K562 (cell line): ENCODE data around the gene RPH3AL. TPM values are rescaled to one million over a fixed set of nuclear protein-coding genes. Genes with fewer than 3 reads are reported as not detected.

Experiments used
- ATAC-seq: fragments of 200-7000 bp; cut with Tn5 transposase; 3 replicates; pipeline ENCODE4 v1.9.1; 2020; ENCODE audit warnings: moderate library complexity
- BruUV-seq: library from RNA; stranded (reverse); fragments of 400-500 nt; replicated peaks from 2 replicates; lab custom pipeline; 2021; lab: Mats Ljungman, UMichigan
- CTCF ChIA-PET: fragments of 300-600 bp; formaldehyde crosslinking; extraction: SDS; loops from one replicate; lab custom pipeline; 2021; ENCODE audit warnings: low intra/inter-chr PET ratio; lab: Yijun Ruan, JAX
- POLR2A ChIA-PET: fragments of 300-600, 350-650 bp; sonication (Branson Sonifier 250); formaldehyde crosslinking; extraction: SDS; loops from one replicate; lab custom pipeline; 2021; ENCODE audit warnings: antibody characterized with exemption, inconsistent platforms; lab: Yijun Ruan, JAX
- DNase-seq, 4 experiments: peaks; one replicate each; pipeline versions ENCODE4 v3.0.0 to v3.0.0-alpha.2; 2011 to 2018; ENCODE audit warnings: low spot score in 3 of 4, mixed read lengths in 3 of 4; ENCODE audit errors: extremely low read depth in 1 of 4
- FAIRE-seq: peaks from 2 replicates; lab custom pipeline; 2011; peaks lifted over from hg19 to GRCh38; lab: Jason Lieb, UNC
- H2AFZ ChIP-seq: 2 replicates; pipeline ENCODE4 v1.6.0; 2011; ENCODE audit warnings: low read depth, low read length, control low read depth, inconsistent platforms
- H3K27ac ChIP-seq: fragments of 200-600 bp; 3 replicates; pipeline ENCODE4 v1.8.0; 2011; ENCODE audit warnings: low read depth, mild to moderate bottlenecking, control low read depth, inconsistent platforms, low read length, moderate library complexity, mixed read lengths; ENCODE audit errors: extremely low read depth
- H3K27me3 ChIP-seq, 2 experiments: fragments of 300-600 bp in 1 of 2; 2 replicates in 1 of 2; 3 replicates in 1 of 2; pipeline versions ENCODE4 v1.6.0 to v1.8.0; 2011; ENCODE audit warnings: inconsistent platforms in 2 of 2, low read length in 2 of 2, mild to moderate bottlenecking in 1 of 2, mixed read lengths in 1 of 2, moderate library complexity in 1 of 2; ENCODE audit not compliant: control insufficient read depth in 2 of 2, insufficient read depth in 2 of 2
- H3K36me3 ChIP-seq: fragments of 300-600 bp; 3 replicates; pipeline ENCODE4 v1.8.0; 2011; ENCODE audit warnings: mild to moderate bottlenecking, low read length, inconsistent platforms; ENCODE audit not compliant: control insufficient read depth, insufficient read depth
- H3K4me1 ChIP-seq, 2 experiments: fragments of 200-600 bp in 1 of 2; replicated peaks in 1 of 2; 2 replicates in 1 of 2; 3 replicates in 1 of 2; pipeline versions ENCODE4 v1.5.1 to v1.8.0; 2011; ENCODE audit warnings: inconsistent platforms in 2 of 2, low read length in 2 of 2, mild to moderate bottlenecking in 1 of 2, mixed read lengths in 1 of 2, moderate library complexity in 1 of 2; ENCODE audit not compliant: control insufficient read depth in 2 of 2, insufficient read depth in 2 of 2
- H3K4me2 ChIP-seq: 2 replicates; pipeline ENCODE4 v1.6.1; 2011; ENCODE audit warnings: low read length, control low read depth, inconsistent platforms, mixed read lengths; ENCODE audit not compliant: insufficient read depth
- H3K4me3 ChIP-seq: fragments of 200-600 bp; sonication (generic), shearing (Covaris generic); 2 replicates; pipeline ENCODE4 v1.5.1; 2016; ENCODE audit warnings: control low read depth, inconsistent platforms
- H3K79me2 ChIP-seq: fragments of 200-600 bp; 3 replicates; pipeline ENCODE4 v1.8.0; 2011; ENCODE audit warnings: low read length, inconsistent platforms; ENCODE audit not compliant: control insufficient read depth, insufficient read depth
- H3K9ac ChIP-seq, 2 experiments: 2 replicates each; pipeline versions ENCODE4 v1.6.0 to v1.6.1; 2011; ENCODE audit warnings: low read depth in 2 of 2, low read length in 2 of 2, control low read depth in 1 of 2, inconsistent platforms in 1 of 2, mild to moderate bottlenecking in 1 of 2, mixed read lengths in 1 of 2; ENCODE audit not compliant: insufficient read depth in 1 of 2
- H3K9me1 ChIP-seq: one replicate; pipeline ENCODE4 v1.6.0; 2011; ENCODE audit warnings: inconsistent platforms, mild to moderate bottlenecking, low read length, moderate library complexity; ENCODE audit not compliant: control insufficient read depth, insufficient read depth
- H3K9me3 ChIP-seq: replicated peaks from 2 replicates; pipeline ENCODE4 v1.5.1; 2011; ENCODE audit warnings: low read depth, low read length, inconsistent platforms; ENCODE audit not compliant: control insufficient read depth, insufficient read depth
- H4K20me1 ChIP-seq: replicated peaks from 2 replicates; pipeline ENCODE4 v1.6.1; 2011; ENCODE audit warnings: low read length, inconsistent platforms, mixed read lengths; ENCODE audit not compliant: control insufficient read depth, insufficient read depth
- GABPB1 ChIP-seq: sonication (generic); formaldehyde crosslinking; IDR thresholded peaks from 2 replicates; pipeline ENCODE4 v1.8.0; 2022; ENCODE audit warnings: mild to moderate bottlenecking, missing genetic modification reagents
- HMGN3 ChIP-seq: IDR thresholded peaks from 2 replicates; pipeline ENCODE4 v1.6.1; 2011; ENCODE audit warnings: borderline replicate concordance, low read depth, mild to moderate bottlenecking, mixed read lengths, low read length; ENCODE audit not compliant: insufficient read length; ENCODE audit errors: extremely low read depth
- MAFG ChIP-seq: fragments of 450-650 bp; conservative IDR thresholded peaks from 2 replicates; pipeline ENCODE4 v1.6.1; 2016; ENCODE audit warnings: missing genetic modification characterization, missing compliant biosample characterization
- MTA3 ChIP-seq: fragments of 450-650 bp; formaldehyde crosslinking; IDR thresholded peaks from 2 replicates; pipeline ENCODE4 v1.6.1; 2017; ENCODE audit warnings: mild to moderate bottlenecking, borderline replicate concordance
- NUFIP1 ChIP-seq: fragments of 450-650 bp; IDR thresholded peaks from 2 replicates; pipeline ENCODE4 v1.6.1; 2018; ENCODE audit not compliant: partially characterized antibody
- SREBF2 ChIP-seq: sonication (generic); formaldehyde crosslinking; IDR thresholded peaks from 2 replicates; pipeline ENCODE4 v1.4.0; 2020; ENCODE audit warnings: mild to moderate bottlenecking, missing genetic modification reagents
- ZNF639 ChIP-seq, 2 experiments: fragments of 200-800 bp in 1 of 2; sonication (Bioruptor generic) in 1 of 2; sonication (generic) in 1 of 2; formaldehyde crosslinking in 1 of 2; IDR thresholded peaks in 1 of 2; conservative IDR thresholded peaks in 1 of 2; 2 replicates each; pipeline versions ENCODE4 v1.5.0 to v1.6.1; 2016 to 2020; ENCODE audit warnings: missing compliant biosample characterization in 1 of 2, missing genetic modification characterization in 1 of 2, missing genetic modification reagents in 1 of 2
- WGBS: fragments of 100-300 bp; shearing (Covaris generic); methylation state at CpG from one replicate; pipeline ENCODE4 v1.1.6; 2016; ENCODE audit warnings: low coverage, mixed read lengths; ENCODE audit not compliant: insufficient coverage; ENCODE audit errors: missing lambda C conversion rate; 5-methylcytosine and 5-hydroxymethylcytosine counted together
- in situ Hi-C: fragments of 300-500 bp; cut with MboI; formaldehyde crosslinking; loops from 4 replicates; pipeline ENCODE4 v1.15.0; 2018; ENCODE audit warnings: inconsistent platforms, mixed read lengths
- intact Hi-C: fragments of 100-400 bp; cut with micrococcal nuclease; formaldehyde crosslinking; loops from 2 replicates; pipeline ENCODE4 v1.14.2; 2022
- polyA plus RNA-seq, 8 experiments: library from polyadenylated mRNA; depleted of rRNA in 4 of 8; stranded (reverse) in 5 of 8; unstranded in 3 of 8; fragments of >200 nt; fragmentation: Nextera tagmentation in 2 of 8; fragmentation: Illumina TruSeq in 1 of 8; extraction: Ambion mirVana in 2 of 8; extraction: Trizol in 1 of 8; gene quantifications; 2 replicates each; pipeline versions ENCODE4 v1.2.1 to v1.2.3, GENCODE V29; 2011 to 2014; ENCODE audit warnings: inconsistent platforms in 1 of 8, missing spikeins in 1 of 8
- total RNA-seq, 7 experiments: library from RNA; depleted of rRNA in 6 of 7; stranded (reverse); fragments of >200 nt in 6 of 7; fragmentation: Illumina TruSeq in 2 of 7; extraction: Trizol in 2 of 7; gene quantifications; 2 replicates each; pipeline versions ENCODE4 v1.2.1 to v1.2.3, GENCODE V29; 2011 to 2021; ENCODE audit warnings: low replicate concordance in 1 of 7

The RPH3AL gene
- total and polyA plus RNA-seq, 9 of the 15 experiments (the other 6 are each of a cell fraction or from before 2014, with no cell fraction given): 0.18 to 1.7 (median 0.39) TPM

DNA sequence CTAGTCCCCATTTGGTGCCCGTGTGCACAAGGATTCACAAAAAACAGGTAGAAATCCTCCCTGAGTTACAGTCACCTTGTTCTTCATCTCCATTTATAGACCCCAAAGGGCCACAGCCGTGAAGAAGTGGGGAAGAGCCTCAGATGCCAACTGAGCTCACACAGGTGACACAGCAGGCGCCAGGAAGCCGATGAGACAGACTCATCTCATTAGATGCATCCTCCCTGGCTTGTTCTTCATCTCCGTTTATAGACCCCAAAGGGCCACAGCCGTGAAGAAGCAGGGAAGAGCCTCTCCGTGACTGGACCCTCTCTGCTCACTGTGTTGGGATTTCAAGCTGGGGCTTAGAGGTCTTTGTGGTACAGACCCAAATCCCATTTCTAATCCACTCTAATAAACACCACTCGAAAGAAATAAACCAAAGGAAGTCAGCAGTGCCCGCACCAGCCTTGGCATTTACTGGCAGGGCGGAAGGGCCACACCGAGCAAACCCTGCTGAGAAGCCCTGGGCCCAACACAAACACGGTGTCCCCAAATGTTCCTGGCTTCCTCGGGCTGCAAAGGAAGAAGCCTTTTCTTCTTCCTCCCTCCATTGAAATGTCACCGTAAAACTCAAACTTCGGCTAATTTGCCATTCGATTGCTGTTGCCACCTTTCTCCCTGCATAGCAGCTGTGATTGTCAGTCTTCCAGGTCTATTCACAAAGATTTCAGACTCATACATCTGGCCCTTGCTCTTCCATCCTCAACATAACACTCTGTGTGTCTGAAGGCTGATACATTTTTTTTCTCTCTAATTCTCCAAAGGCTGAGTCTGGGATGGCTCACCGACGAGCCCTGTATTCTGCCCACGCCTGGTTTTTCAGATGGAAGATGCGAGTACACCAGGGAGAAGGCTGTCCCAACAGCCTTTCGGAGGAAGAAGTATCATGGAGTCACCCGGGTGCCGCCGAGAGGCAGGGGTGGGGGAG is 126.2 kb downstream of the RPH3AL start:
- TF ChIP-seq SREBF2 (CRISPR knock-in tag): no peak
- no peak for TF ChIP-seq GABPB1 (CRISPR knock-in tag)
- no peak for TF ChIP-seq MAFG (tag)
- no peak for TF ChIP-seq ZNF639 (CRISPR knock-in tag; conservative IDR thresholded peaks at IDR 0.05 in 1 of 2, IDR thresholded peaks at IDR 0.05 in 1 of 2)
- no peak for TF ChIP-seq MTA3
- TF ChIP-seq HMGN3: no peak
- no peak for TF ChIP-seq NUFIP1
- TF ChIP-seq, all 486 proteins: peak for 0
- DNase-seq: no peak
- intact Hi-C loops (no loop called here), in situ Hi-C loops (no loop called here)
- no peak for ATAC-seq
- H3K27ac ChIP-seq: no peak overlapping the region
- no peak overlapping the region for H3K9ac ChIP-seq
- no peaks in the 10 kb centered on the region for H3K79me2 ChIP-seq
- no peaks in the 10 kb centered on the region for H3K4me1 ChIP-seq
- no peak for FAIRE-seq
- POLR2A ChIA-PET: no interaction called here
- H3K36me3 ChIP-seq: no peaks in the 10 kb centered on the region
- no peak overlapping the region for H3K4me2 ChIP-seq
- WGBS: 6% methylated on average over 23 of the region's 24 CpGs
- H3K4me3 ChIP-seq: no peak overlapping the region
- no peaks in the 10 kb centered on the region for H3K9me1 ChIP-seq
- CTCF ChIA-PET: no interaction called here
- H3K9me3 ChIP-seq: no peaks in the 10 kb centered on the region
- H4K20me1 ChIP-seq: no peaks in the 10 kb centered on the region; the same call in 1 of the 2 replicates
- peaks cover 2 to 34% of the 10 kb centered on the region in 2 experiments; a peak in 3 of 5 replicates for H3K27me3 ChIP-seq
- H2AFZ ChIP-seq: no peak overlapping the region
- no TSS peak for BruUV-seq
